GM12878 (cell line): ENCODE data around the gene UNC13B. TPM values are rescaled to one million over a fixed set of nuclear protein-coding genes. Genes with fewer than 3 reads are reported as not detected.

Experiments
- ATAC-seq: fragments of 200-7000 bp; cut with Tn5 transposase; 3 replicates; pipeline ENCODE4 v1.9.1; 2020; ENCODE audit warnings: mild to moderate bottlenecking, moderate library complexity
- BruUV-seq: library from RNA; stranded (reverse); fragments of 400-500 nt; replicated peaks from 2 replicates; lab custom pipeline; 2021; lab: Mats Ljungman, UMichigan
- CTCF ChIA-PET: fragments of 300-600 bp; sonication (Branson Sonifier 250); formaldehyde crosslinking; extraction: SDS; loops from one replicate; lab custom pipeline; 2021; ENCODE audit warnings: inconsistent platforms; lab: Yijun Ruan, JAX
- POLR2A ChIA-PET: fragments of 350-600 bp; formaldehyde crosslinking; extraction: SDS; loops from one replicate; lab custom pipeline; 2021; ENCODE audit warnings: inconsistent platforms; lab: Charles Lee
- RAD21 ChIA-PET: fragments of 300-600 bp; sonication (Branson Sonifier 250); formaldehyde crosslinking; loops from one replicate; lab custom pipeline; 2023; ENCODE audit warnings: antibody characterized with exemption; ENCODE audit not compliant: unreplicated experiment; lab: Charles Lee
- SMC1A ChIA-PET: fragments of 300-600 bp; sonication (Branson Sonifier 250); formaldehyde crosslinking; loops from one replicate; lab custom pipeline; 2023; ENCODE audit not compliant: unreplicated experiment, uncharacterized antibody; lab: Charles Lee
- DNase-seq: peaks from one replicate; pipeline ENCODE4 v3.0.0-alpha.2; 2011; ENCODE audit warnings: low read depth, low spot score
- FAIRE-seq: peaks from 3 replicates; lab custom pipeline; 2011; peaks lifted over from hg19 to GRCh38; lab: Jason Lieb, UNC
- H2AFZ ChIP-seq: 2 replicates; pipeline ENCODE4 v1.6.0; 2011; ENCODE audit warnings: low read depth, low read length, control low read depth; ENCODE audit not compliant: control insufficient read depth
- H3K27ac ChIP-seq: 2 replicates; pipeline ENCODE4 v1.5.1; 2011; ENCODE audit warnings: control low read depth; ENCODE audit not compliant: control insufficient read depth, insufficient read depth
- H3K27me3 ChIP-seq, 2 experiments: replicated peaks in 1 of 2; 2 replicates each; pipeline versions ENCODE4 v1.6.0 to v1.6.1; 2011; ENCODE audit warnings: low read length in 1 of 2; ENCODE audit not compliant: control insufficient read depth in 2 of 2, insufficient read depth in 2 of 2
- H3K36me3 ChIP-seq, 2 experiments: 2 replicates each; pipeline ENCODE4 v1.5.1; 2011; ENCODE audit warnings: low read length in 1 of 2; ENCODE audit not compliant: control insufficient read depth in 2 of 2, insufficient read depth in 2 of 2
- H3K4me1 ChIP-seq: 2 replicates; pipeline ENCODE4 v1.6.1; 2011; ENCODE audit warnings: mild to moderate bottlenecking, low read length, moderate library complexity, mixed read lengths; ENCODE audit not compliant: control insufficient read depth, insufficient read depth
- H3K4me2 ChIP-seq: 2 replicates; pipeline ENCODE4 v1.6.0; 2011; ENCODE audit warnings: control low read depth; ENCODE audit not compliant: control insufficient read depth, insufficient read depth
- H3K4me3 ChIP-seq: fragments of 200-600 bp; sonication (generic); 2 replicates; pipeline ENCODE4 v1.5.1; 2016
- H3K79me2 ChIP-seq: 2 replicates; pipeline ENCODE4 v1.6.0; 2011; ENCODE audit warnings: low read length; ENCODE audit not compliant: control insufficient read depth, insufficient read depth
- H3K9ac ChIP-seq: 2 replicates; pipeline ENCODE4 v1.8.0; 2011; ENCODE audit warnings: low read length, control low read depth, mixed read lengths; ENCODE audit not compliant: control insufficient read depth, insufficient read depth
- H3K9me3 ChIP-seq: replicated peaks from 3 replicates; pipeline ENCODE4 v1.5.1; 2011; ENCODE audit warnings: mild to moderate bottlenecking, low read length; ENCODE audit not compliant: control insufficient read depth, insufficient read depth
- H4K20me1 ChIP-seq: 2 replicates; pipeline ENCODE4 v1.6.0; 2011; ENCODE audit not compliant: control insufficient read depth, insufficient read depth
- BRCA1 ChIP-seq: IDR thresholded peaks from 2 replicates; pipeline ENCODE4 v1.6.1; 2011; ENCODE audit warnings: low read depth, low read length, improper control_type of control experiment
- DPF2 ChIP-seq: fragments of 450-650 bp; IDR thresholded peaks from 2 replicates; pipeline ENCODE4 v1.6.1; 2017; ENCODE audit warnings: mild to moderate bottlenecking
- ELK1 ChIP-seq: IDR thresholded peaks from 2 replicates; pipeline ENCODE4 v1.6.1; 2012; ENCODE audit warnings: low read depth, low read length, improper control_type of control experiment
- HCFC1 ChIP-seq: fragments of 150-350 bp; IDR thresholded peaks from 2 replicates; pipeline ENCODE4 v1.6.1; 2014; ENCODE audit warnings: low read length
- IKZF2 ChIP-seq, 2 experiments: fragments of 450-650 bp; IDR thresholded peaks; 2 replicates each; pipeline ENCODE4 v1.6.1; 2017; ENCODE audit warnings: mild to moderate bottlenecking in 2 of 2, moderate library complexity in 2 of 2
- LARP7 ChIP-seq: fragments of 450-650 bp; IDR thresholded peaks from 2 replicates; pipeline ENCODE4 v1.6.1; 2017; ENCODE audit warnings: mild to moderate bottlenecking
- MAX ChIP-seq: IDR thresholded peaks from 2 replicates; pipeline ENCODE4 v1.6.1; 2012; ENCODE audit warnings: low read depth, low read length, improper control_type of control experiment
- MEF2B ChIP-seq: fragments of 450-650 bp; IDR thresholded peaks from 2 replicates; pipeline ENCODE4 v1.6.1; 2018; ENCODE audit warnings: mild to moderate bottlenecking, moderate library complexity; ENCODE audit not compliant: partially characterized antibody, poor library complexity, severe bottlenecking
- NFYA ChIP-seq: IDR thresholded peaks from 2 replicates; pipeline ENCODE4 v1.6.1; 2011; ENCODE audit warnings: low read depth, mild to moderate bottlenecking, low read length, improper control_type of control experiment, borderline replicate concordance
- NFYB ChIP-seq: IDR thresholded peaks from 2 replicates; pipeline ENCODE4 v1.6.1; 2011; ENCODE audit warnings: low read depth, mild to moderate bottlenecking, low read length, improper control_type of control experiment, moderate library complexity; ENCODE audit not compliant: insufficient read depth
- RCOR1 ChIP-seq: conservative IDR thresholded peaks from 2 replicates; pipeline ENCODE4 v1.6.1; 2012; ENCODE audit warnings: low read depth, low read length, improper control_type of control experiment
- RUNX3 ChIP-seq: IDR thresholded peaks from 2 replicates; pipeline ENCODE4 v1.6.1; 2012; ENCODE audit warnings: low read length, inconsistent platforms
- SMAD1 ChIP-seq: fragments of 450-650 bp; IDR thresholded peaks from 2 replicates; pipeline ENCODE4 v1.6.1; 2018; ENCODE audit warnings: mild to moderate bottlenecking, low read depth; ENCODE audit not compliant: partially characterized antibody
- SPI1 ChIP-seq: IDR thresholded peaks from 2 replicates; pipeline ENCODE4 v1.6.1; 2011; ENCODE audit warnings: low read depth, mild to moderate bottlenecking, low read length, moderate library complexity, borderline replicate concordance; ENCODE audit not compliant: insufficient read depth
- WGBS: methylation state at CpG from one replicate; pipeline ENCODE4 v1.1.6; 2016; ENCODE audit warnings: low lambda C conversion rate; ENCODE audit not compliant: insufficient replicate concordance, insufficient coverage; ENCODE audit errors: missing lambda C conversion rate; 5-methylcytosine and 5-hydroxymethylcytosine counted together
- in situ Hi-C: fragments of 300-500 bp; cut with MboI; formaldehyde crosslinking; loops from 9 replicates; pipeline ENCODE4 v1.14.3; 2018; ENCODE audit warnings: mixed read lengths
- intact Hi-C: fragments of 100-400 bp; cut with micrococcal nuclease; formaldehyde crosslinking; loops from one replicate; pipeline ENCODE4 v1.14.2; 2022; ENCODE audit not compliant: unreplicated experiment
- polyA plus RNA-seq, 11 experiments: library from polyadenylated mRNA; depleted of rRNA in 4 of 11; unstranded in 6 of 11; stranded (reverse) in 5 of 11; fragments of >200 nt; fragmentation: Nextera tagmentation in 4 of 11; fragmentation: Illumina TruSeq in 1 of 11; extraction: Ambion mirVana in 4 of 11; extraction: Trizol in 1 of 11; gene quantifications; 1 replicate in 1 of 11; 2 replicates in 10 of 11; pipeline versions ENCODE4 v1.2.1 to v1.2.3, GENCODE V29; 2011 to 2016; ENCODE audit warnings: inconsistent platforms in 2 of 11, missing spikeins in 2 of 11, low read depth in 1 of 11
- total RNA-seq, 4 experiments: library from RNA; depleted of rRNA in 3 of 4; stranded (reverse); fragments of >200 nt in 3 of 4; fragmentation: Illumina TruSeq in 1 of 4; extraction: Trizol in 1 of 4; gene quantifications; 2 replicates each; pipeline versions ENCODE4 v1.2.1 to v1.2.3, GENCODE V29; 2013 to 2021
- TF ChIP-seq, protein P1 (sequence below): fragments of 450-650 bp; IDR thresholded peaks from 2 replicates; pipeline ENCODE4 v1.6.1; 2016; ENCODE audit warnings: mild to moderate bottlenecking

The UNC13B gene
- total and polyA plus RNA-seq, 10 of the 15 experiments (the other 5 are each of a cell fraction or from before 2014, with no cell fraction given) = under 0.01 to 0.42 (median 0.06) TPM; not detected in 4

GRCh38 chr9:35112257-35113020 lies 49.4 kb upstream of the UNC13B start:
- CTCF ChIA-PET = interaction anchor here (0.6 to 1.7 kb wide), 8 partner anchors 9 to 365 kb away, joined by 3 to 5 read pairs (median 3); partner anchors contain the start of gene FANCG
- Histone ChIP-seq H3K27me3 (no peaks in the 10 kb centered on the region), H3K9ac (peak overlapping the region; percentile 15; the same call in 1 of the 2 replicates), H3K27ac (no peak overlapping the region), H3K4me2 (peak overlapping the region; percentile 83; the same call in 1 of the 2 replicates), H3K4me1 (peaks cover 30% of the 10 kb centered on the region), H3K36me3 (no peaks in the 10 kb centered on the region)
- BruUV-seq = no TSS peak
- DNase-seq = no peak
- in situ Hi-C loops = no loop called here
- RAD21 ChIA-PET = interaction anchor here (0.8 to 1.9 kb wide), 2 partner anchors 9 to 32 kb away, joined by 3 to 9 read pairs; partner anchors contain the start of genes FANCG and STOML2
- ATAC-seq = no peak
- FAIRE-seq = no peak
- 76% methylated on average over 3 of the region's 3 CpGs for WGBS
- SMC1A ChIA-PET = interaction anchor here (1.0 kb wide), 1 partner anchor 213 kb away, joined by 3 read pairs; no protein-coding TSS in a partner anchor
- TF ChIP-seq HCFC1 = no peak
- TF ChIP-seq, protein P1, sequence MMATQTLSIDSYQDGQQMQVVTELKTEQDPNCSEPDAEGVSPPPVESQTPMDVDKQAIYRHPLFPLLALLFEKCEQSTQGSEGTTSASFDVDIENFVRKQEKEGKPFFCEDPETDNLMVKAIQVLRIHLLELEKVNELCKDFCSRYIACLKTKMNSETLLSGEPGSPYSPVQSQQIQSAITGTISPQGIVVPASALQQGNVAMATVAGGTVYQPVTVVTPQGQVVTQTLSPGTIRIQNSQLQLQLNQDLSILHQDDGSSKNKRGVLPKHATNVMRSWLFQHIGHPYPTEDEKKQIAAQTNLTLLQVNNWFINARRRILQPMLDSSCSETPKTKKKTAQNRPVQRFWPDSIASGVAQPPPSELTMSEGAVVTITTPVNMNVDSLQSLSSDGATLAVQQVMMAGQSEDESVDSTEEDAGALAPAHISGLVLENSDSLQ = no peak
- no peak for TF ChIP-seq DPF2
- no peak for TF ChIP-seq LARP7
- no peak for TF ChIP-seq MEF2B
- TF ChIP-seq MAX = no peak
- no peak for TF ChIP-seq SPI1
- TF ChIP-seq RUNX3 = no peak
- TF ChIP-seq NFYB = no peak
- no peak for TF ChIP-seq SMAD1
- TF ChIP-seq NFYA = no peak
- TF ChIP-seq ELK1 = no peak
- no peak for TF ChIP-seq RCOR1
- TF ChIP-seq IKZF2 (IDR thresholded peaks at IDR 0.05) = no peak
- no peak for TF ChIP-seq BRCA1
- TF ChIP-seq, all 136 proteins: peak for 0
- no peaks in the 10 kb centered on the region for H3K9me3 ChIP-seq
- H4K20me1 ChIP-seq = no peaks in the 10 kb centered on the region
- peaks cover 3% of the 10 kb centered on the region for H3K79me2 ChIP-seq
- no peak overlapping the region for H3K4me3 ChIP-seq
- peak overlapping the region; percentile 69 for H2AFZ ChIP-seq
- POLR2A ChIA-PET = interaction anchor here (0.6 to 2.0 kb wide), 4 partner anchors 10 to 492 kb away, joined by 3 to 14 read pairs (median 4); partner anchors contain the start of genes PIGO and STOML2
- intact Hi-C loops = loop anchor here (5.0 to 10.0 kb wide), 4 partner anchors 40 to 702 kb away; partner anchors contain the start of genes CREB3, HINT2, SPAG8 and TESK1
